ENCODE data around the gene RUNX1.

The RUNX1 gene

DNA sequence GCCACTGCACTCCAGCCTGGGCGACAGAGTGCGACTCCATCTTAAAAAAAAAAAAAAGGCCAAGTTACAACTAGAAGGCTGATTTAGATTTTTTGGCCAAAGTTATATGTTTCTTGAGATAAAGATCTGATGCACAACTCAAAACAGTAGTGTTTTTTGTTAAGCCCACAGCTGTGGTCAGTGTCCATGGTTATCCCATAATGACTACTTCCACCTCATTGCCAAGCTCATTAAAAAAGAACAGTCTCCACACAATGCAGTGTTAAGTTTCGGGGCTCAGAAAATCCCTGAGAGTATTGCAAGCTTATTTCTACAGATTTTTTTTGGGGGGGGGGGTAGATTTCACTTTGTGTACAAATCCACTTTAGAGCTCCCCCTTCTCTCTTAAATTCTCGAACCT lies 120.5 kb downstream of the RUNX1 start:
- H3K9me3 ChIP-seq (ENCODE audit: insufficient read depth, low read length), result no peaks in the 10 kb centered on the region
- no peak overlapping the region for H3K4me2 ChIP-seq (ENCODE audit: low read length)
- no peak overlapping the region for H3K4me3 ChIP-seq (ENCODE audit: low read length)
- TF ChIP-seq, protein P1, sequence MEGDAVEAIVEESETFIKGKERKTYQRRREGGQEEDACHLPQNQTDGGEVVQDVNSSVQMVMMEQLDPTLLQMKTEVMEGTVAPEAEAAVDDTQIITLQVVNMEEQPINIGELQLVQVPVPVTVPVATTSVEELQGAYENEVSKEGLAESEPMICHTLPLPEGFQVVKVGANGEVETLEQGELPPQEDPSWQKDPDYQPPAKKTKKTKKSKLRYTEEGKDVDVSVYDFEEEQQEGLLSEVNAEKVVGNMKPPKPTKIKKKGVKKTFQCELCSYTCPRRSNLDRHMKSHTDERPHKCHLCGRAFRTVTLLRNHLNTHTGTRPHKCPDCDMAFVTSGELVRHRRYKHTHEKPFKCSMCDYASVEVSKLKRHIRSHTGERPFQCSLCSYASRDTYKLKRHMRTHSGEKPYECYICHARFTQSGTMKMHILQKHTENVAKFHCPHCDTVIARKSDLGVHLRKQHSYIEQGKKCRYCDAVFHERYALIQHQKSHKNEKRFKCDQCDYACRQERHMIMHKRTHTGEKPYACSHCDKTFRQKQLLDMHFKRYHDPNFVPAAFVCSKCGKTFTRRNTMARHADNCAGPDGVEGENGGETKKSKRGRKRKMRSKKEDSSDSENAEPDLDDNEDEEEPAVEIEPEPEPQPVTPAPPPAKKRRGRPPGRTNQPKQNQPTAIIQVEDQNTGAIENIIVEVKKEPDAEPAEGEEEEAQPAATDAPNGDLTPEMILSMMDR (IDR thresholded peaks at IDR 0.05; ENCODE audit: low read depth, low read length), result no peak
- peaks cover 14% of the 10 kb centered on the region for H3K4me1 ChIP-seq (ENCODE audit: low read length)
- H3K79me2 ChIP-seq (ENCODE audit: low read length), result no peaks in the 10 kb centered on the region
- no peak overlapping the region for H2AFZ ChIP-seq (ENCODE audit: low read depth, low read length)
- H4K20me1 ChIP-seq (ENCODE audit: insufficient read depth, low read length), result peaks cover 2% of the 10 kb centered on the region
- no peaks in the 10 kb centered on the region for H3K27me3 ChIP-seq (ENCODE audit: low read depth, low read length)
- H3K27ac ChIP-seq (ENCODE audit: low read length), result no peak overlapping the region
- H3K9ac ChIP-seq (ENCODE audit: low read length), result no peak overlapping the region
- peaks cover 5% of the 10 kb centered on the region for H3K36me3 ChIP-seq (replicated peaks; ENCODE audit: low read depth, low read length)

DNA sequence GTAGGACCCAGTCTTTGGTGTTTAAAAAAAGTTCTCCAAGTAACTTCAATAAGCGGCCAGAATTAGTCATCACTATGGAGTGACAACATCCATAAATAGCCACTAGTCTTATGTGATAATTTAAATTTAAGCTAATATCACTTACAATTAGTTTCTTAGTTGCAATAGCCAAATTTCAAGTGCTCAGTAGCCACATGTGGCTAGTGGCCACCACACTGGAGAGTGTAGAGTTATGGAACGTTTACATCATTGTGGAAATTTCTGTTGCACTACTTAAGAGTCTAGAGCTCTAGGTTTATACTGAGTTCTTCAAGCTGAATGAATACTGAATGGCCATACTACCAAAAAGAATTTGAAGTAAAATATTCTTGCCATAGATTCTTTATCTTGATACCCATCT lies 121.1 kb downstream of the RUNX1 start:
- Histone ChIP-seq H3K27ac (ENCODE audit: low read length) (no peak overlapping the region), H3K9me3 (ENCODE audit: insufficient read depth, low read length) (no peaks in the 10 kb centered on the region), H4K20me1 (ENCODE audit: insufficient read depth, low read length) (no peaks in the 10 kb centered on the region; the same call in 1 of the 2 replicates), H3K79me2 (ENCODE audit: low read length) (no peaks in the 10 kb centered on the region), H3K4me2 (ENCODE audit: low read length) (no peak overlapping the region), H3K4me3 (ENCODE audit: low read length) (no peak overlapping the region), H3K4me1 (ENCODE audit: low read length) (peaks cover 12% of the 10 kb centered on the region), H3K27me3 (ENCODE audit: low read depth, low read length) (no peaks in the 10 kb centered on the region), H3K9ac (ENCODE audit: low read length) (no peak overlapping the region), H2AFZ (ENCODE audit: low read depth, low read length) (no peak overlapping the region), H3K36me3 (replicated peaks; ENCODE audit: low read depth, low read length) (peaks cover 5% of the 10 kb centered on the region)
- TF ChIP-seq, protein P1 (IDR thresholded peaks at IDR 0.05; ENCODE audit: low read depth, low read length), result no peak
- TF ChIP-seq EZH2phosphoT487 (IDR thresholded peaks at IDR 0.05; ENCODE audit: low read depth), result no peak

DNA sequence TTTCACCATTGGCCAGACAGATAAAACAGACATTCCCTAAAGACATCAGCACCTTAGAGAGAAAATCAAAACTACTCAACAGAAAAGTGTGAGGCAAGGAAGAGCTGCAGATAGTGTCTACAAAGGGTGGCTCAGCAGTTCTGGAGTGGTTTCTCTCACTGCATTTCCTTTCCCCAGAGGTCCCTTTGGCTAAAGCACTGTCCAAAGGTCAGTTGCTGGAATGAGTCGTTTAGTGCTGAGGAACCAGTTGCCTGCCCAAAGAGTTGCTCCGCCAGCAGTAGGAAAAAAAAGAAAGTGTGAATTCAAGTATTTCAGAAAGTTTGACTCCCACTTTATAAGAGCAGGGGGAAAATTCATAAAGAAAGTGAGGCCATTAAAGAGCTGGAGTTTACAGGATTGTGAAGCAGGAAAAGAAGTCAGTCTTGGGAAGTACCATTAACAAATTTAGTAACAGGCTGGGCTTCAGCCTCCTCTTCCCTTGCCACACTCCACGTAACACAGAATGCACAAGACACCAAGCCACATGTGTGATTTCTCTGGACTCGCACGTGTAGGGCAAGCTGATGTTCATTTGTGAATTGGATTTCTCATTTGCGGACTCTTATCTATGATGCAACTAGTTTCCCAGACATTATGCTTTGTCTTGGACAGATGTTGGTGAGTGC lies 122.2 kb downstream of the RUNX1 start:
- H4K20me1 ChIP-seq (ENCODE audit: insufficient read depth, low read length), result no peaks in the 10 kb centered on the region; the same call in 1 of the 2 replicates
- peaks cover 12% of the 10 kb centered on the region for H3K4me1 ChIP-seq (ENCODE audit: low read length)
- no peaks in the 10 kb centered on the region for H3K79me2 ChIP-seq (ENCODE audit: low read length)
- no peaks in the 10 kb centered on the region for H3K9me3 ChIP-seq (ENCODE audit: insufficient read depth, low read length)
- H3K27ac ChIP-seq (ENCODE audit: low read length), result no peak overlapping the region
- H2AFZ ChIP-seq (ENCODE audit: low read depth, low read length), result no peak overlapping the region
- TF ChIP-seq EZH2phosphoT487 (IDR thresholded peaks at IDR 0.05; ENCODE audit: low read depth), result no peak
- TF ChIP-seq, protein P1 (IDR thresholded peaks at IDR 0.05; ENCODE audit: low read depth, low read length), result no peak
- no peak overlapping the region for H3K4me2 ChIP-seq (ENCODE audit: low read length)
- H3K36me3 ChIP-seq (replicated peaks; ENCODE audit: low read depth, low read length), result peaks cover 5% of the 10 kb centered on the region
- H3K4me3 ChIP-seq (ENCODE audit: low read length), result no peak overlapping the region
- no peak overlapping the region for H3K9ac ChIP-seq (ENCODE audit: low read length)
- H3K27me3 ChIP-seq (ENCODE audit: low read depth, low read length), result no peaks in the 10 kb centered on the region

DNA sequence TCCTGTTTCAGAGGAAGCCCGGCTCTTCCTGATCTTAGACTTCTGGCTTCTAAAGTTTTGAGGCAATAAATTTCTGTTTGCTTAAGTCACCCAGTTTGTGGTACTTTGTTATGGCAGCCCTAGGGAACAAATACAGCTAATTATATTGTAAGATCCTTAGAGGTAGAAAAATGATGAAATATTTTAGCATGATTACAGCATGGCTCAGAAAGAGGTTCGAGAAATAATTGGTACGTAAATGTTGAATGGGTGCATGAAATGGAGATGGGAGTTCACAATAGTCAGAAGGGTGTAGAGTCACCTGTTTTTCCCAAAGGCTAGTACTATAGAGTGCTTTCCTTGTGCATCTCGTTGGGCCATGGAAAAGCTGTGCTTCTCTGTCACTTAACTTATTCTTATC lies 123.5 kb downstream of the RUNX1 start:
- peaks cover 12% of the 10 kb centered on the region for H3K4me1 ChIP-seq (ENCODE audit: low read length)
- no peak overlapping the region for H3K9ac ChIP-seq (ENCODE audit: low read length)
- no peak overlapping the region for H3K4me3 ChIP-seq (ENCODE audit: low read length)
- H3K36me3 ChIP-seq (replicated peaks; ENCODE audit: low read depth, low read length), result peaks cover 5% of the 10 kb centered on the region
- no peak overlapping the region for H2AFZ ChIP-seq (ENCODE audit: low read depth, low read length)
- no peaks in the 10 kb centered on the region for H3K9me3 ChIP-seq (ENCODE audit: insufficient read depth, low read length)
- no peaks in the 10 kb centered on the region for H3K27me3 ChIP-seq (ENCODE audit: low read depth, low read length)
- H3K79me2 ChIP-seq (ENCODE audit: low read length), result no peaks in the 10 kb centered on the region
- no peak for TF ChIP-seq EZH2phosphoT487 (IDR thresholded peaks at IDR 0.05; ENCODE audit: low read depth)
- TF ChIP-seq, protein P1 (IDR thresholded peaks at IDR 0.05; ENCODE audit: low read depth, low read length), result no peak
- no peak overlapping the region for H3K27ac ChIP-seq (ENCODE audit: low read length)
- H4K20me1 ChIP-seq (ENCODE audit: insufficient read depth, low read length), result no peaks in the 10 kb centered on the region
- H3K4me2 ChIP-seq (ENCODE audit: low read length), result peak overlapping the region; percentile 24; the same call in 1 of the 2 replicates
